Stimulated activated CD4-positive, alpha-beta T cell treated with anti-CD3 and anti-CD28 coated beads, Interleukin-2, amount 100 ng/mL, for 48 hours (primary cell): ENCODE results near the gene IFNA16.
"Not testable (repeated sequence)": the region's sequence is repeated elsewhere in the genome, so short reads cannot be mapped to it uniquely, and the experiment has no call there.

Experiments
- DNase-seq, 2 donors: peaks; one replicate each; pipeline ENCODE4 v3.0.0-alpha.2; 2020

Gene IFNA16

DNA sequence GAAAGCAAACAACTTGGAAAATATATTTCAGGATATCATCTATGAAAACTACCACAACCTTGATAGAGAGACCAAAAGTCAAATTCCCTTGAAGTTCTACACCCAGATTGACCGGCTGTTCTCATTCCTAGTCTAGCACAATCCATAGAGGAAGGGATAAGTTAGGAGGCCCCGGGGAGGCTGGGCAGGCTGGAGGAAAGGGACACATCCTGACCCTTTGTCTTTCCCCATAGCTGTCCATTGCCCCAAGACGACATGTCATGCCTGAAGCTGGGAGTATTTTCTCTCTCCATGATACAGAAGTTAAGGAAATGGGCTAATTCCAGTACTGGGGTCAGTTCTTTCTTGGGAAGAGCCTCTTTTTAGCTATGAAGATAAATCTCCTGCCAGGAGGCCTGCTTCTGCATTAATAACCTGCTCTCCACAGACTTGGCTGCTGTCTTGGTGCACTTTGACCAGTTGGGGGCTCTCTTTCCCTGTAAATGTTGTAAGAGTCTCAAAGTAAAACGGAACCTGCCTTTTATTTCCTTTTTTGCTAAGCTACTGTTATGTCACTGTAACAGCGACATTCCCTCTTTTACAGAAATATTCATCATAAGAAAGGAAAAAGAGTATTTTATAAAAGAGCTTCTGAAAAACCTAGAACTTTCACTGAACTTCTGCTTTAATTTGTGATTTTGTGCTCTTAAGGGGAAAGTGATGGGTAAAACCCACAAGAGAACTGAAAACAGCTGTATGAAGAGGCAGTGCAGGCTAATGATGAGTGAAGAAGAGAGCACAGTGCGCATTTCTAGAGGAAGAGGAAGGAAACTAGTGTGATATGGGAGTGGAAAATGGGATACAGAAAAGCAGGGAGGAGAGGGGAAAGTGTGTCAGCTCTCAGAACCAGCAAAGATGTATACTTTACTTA, 22.0 kb downstream of the IFNA16 start:
- peak; percentile 24 to 31 for DNase-seq

- not testable (repeated sequence) for DNase-seq
These were observed 29.6 kb downstream of the IFNA16 start, which contains the start of gene IFNA4 for GRCh38 chr9:21187487-21187886. IFNA4 (minus strand) TSS chr9:21187587; CDS start chr9:21187531, 56 bp downstream.

GRCh38 chr9:21182810-21183736, 34.0 kb downstream of the IFNA16 start:
- DNase-seq: peak in 1 of 2 donors; percentile 14

DNA sequence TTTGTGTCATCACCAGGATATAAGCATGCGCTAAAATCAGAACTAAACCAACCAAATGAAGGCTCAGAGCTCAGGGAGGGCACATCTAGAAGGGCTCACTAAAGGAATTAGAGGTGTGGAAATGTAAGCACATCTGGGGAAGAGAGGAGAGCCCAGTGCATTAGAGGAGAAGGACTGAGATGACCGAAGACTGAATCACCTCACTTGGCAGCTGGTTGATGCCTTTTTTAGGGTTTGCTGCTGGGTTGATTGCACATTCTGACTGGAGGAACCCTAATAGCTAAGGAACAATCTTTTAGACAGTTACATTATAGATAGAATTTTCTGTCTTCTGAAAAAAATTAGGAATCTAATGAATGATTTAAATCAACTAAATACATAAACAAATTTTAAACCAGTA, 42.4 kb downstream of the IFNA16 start:
- no peak for DNase-seq

DNA sequence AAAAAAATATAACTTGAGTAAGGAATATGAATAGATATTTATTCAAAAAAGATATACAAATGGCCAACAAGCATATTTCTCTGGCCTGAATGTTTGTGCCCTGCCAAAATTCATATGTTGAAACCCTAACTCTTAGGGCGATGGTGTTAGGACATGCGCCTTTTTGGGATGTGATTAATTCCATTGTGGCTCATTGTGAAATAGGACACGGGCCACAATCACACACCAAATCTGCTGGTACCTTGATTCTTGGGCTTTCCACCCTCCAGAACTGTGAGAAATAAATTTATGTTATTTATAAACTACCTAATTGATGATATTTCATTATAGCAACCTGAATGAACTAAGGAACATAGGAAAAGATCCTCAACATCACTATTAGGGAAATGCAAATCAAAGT, 45.0 kb downstream of the IFNA16 start:
- DNase-seq: no peak

GRCh38 chr9:21171351-21171750, 45.8 kb downstream of the IFNA16 start:
- no peak for DNase-seq

GRCh38 chr9:21166560-21166959, 50.6 kb downstream of the IFNA16 start, which contains the start of gene IFNA21:
IFNA21 (minus strand) TSS chr9:21166660; CDS start chr9:21166612, 48 bp downstream.
- not testable (repeated sequence) for DNase-seq
